Osteoblast (primary cell): ENCODE data around the gene INTS7. TPM values are rescaled to one million over a fixed set of nuclear protein-coding genes. Genes with fewer than 3 reads are reported as not detected.

Source experiments
- DNase-seq: peaks from one replicate; pipeline ENCODE4 v3.0.0; 2011; ENCODE audit warnings: low spot score, mixed read lengths; ENCODE audit not compliant: insufficient read length; ENCODE audit errors: missing footprints
- H2AFZ ChIP-seq: 2 replicates; pipeline ENCODE4 v1.6.0; 2011; ENCODE audit warnings: mild to moderate bottlenecking, low read length
- H3K27ac ChIP-seq: 2 replicates; pipeline ENCODE4 v1.5.1; 2011; ENCODE audit warnings: mild to moderate bottlenecking, low read depth, low read length, moderate library complexity
- H3K27me3 ChIP-seq: 2 replicates; pipeline ENCODE4 v1.6.0; 2012; ENCODE audit warnings: mild to moderate bottlenecking, control low read depth, inconsistent platforms, low read length, moderate library complexity; ENCODE audit not compliant: insufficient read depth
- H3K36me3 ChIP-seq: 2 replicates; pipeline ENCODE4 v1.5.1; 2011; ENCODE audit warnings: mild to moderate bottlenecking, low read length, control low read depth, moderate library complexity; ENCODE audit not compliant: insufficient read depth
- H3K4me1 ChIP-seq: 2 replicates; pipeline ENCODE4 v1.5.1; 2011; ENCODE audit warnings: mild to moderate bottlenecking, low read length, control low read depth, moderate library complexity; ENCODE audit not compliant: insufficient read depth
- H3K4me2 ChIP-seq: 2 replicates; pipeline ENCODE4 v1.6.0; 2011; ENCODE audit warnings: mild to moderate bottlenecking, low read length; ENCODE audit not compliant: insufficient read depth
- H3K4me3 ChIP-seq: fragments of 200-600 bp; sonication (generic); 3 replicates; pipeline ENCODE4 v1.5.1; 2012; ENCODE audit warnings: mild to moderate bottlenecking, low read length, inconsistent platforms; ENCODE audit not compliant: insufficient read depth
- H3K79me2 ChIP-seq: 2 replicates; pipeline ENCODE4 v1.6.0; 2012; ENCODE audit warnings: mild to moderate bottlenecking, low read length, control low read depth, inconsistent platforms; ENCODE audit not compliant: insufficient read depth
- H3K9me3 ChIP-seq: 2 replicates; pipeline ENCODE4 v1.5.1; 2011; ENCODE audit warnings: low read depth, low read length, control low read depth
- H4K20me1 ChIP-seq: 2 replicates; pipeline ENCODE4 v1.6.0; 2012; ENCODE audit warnings: mild to moderate bottlenecking, low read length, control low read depth; ENCODE audit not compliant: insufficient read depth
- total RNA-seq: library from RNA; depleted of rRNA; stranded (reverse); fragments of >200 nt; gene quantifications from 2 replicates; pipeline ENCODE4 v1.2.3, GENCODE V29; 2012
- TF ChIP-seq, protein P1 (sequence below): IDR thresholded peaks from 2 replicates; pipeline ENCODE4 v1.5.1; 2011; ENCODE audit warnings: mild to moderate bottlenecking, low read depth, low read length, moderate library complexity; ENCODE audit errors: extremely low read depth

INTS7 gene
- total RNA-seq, 1 donor, result 20.3 TPM

DNA sequence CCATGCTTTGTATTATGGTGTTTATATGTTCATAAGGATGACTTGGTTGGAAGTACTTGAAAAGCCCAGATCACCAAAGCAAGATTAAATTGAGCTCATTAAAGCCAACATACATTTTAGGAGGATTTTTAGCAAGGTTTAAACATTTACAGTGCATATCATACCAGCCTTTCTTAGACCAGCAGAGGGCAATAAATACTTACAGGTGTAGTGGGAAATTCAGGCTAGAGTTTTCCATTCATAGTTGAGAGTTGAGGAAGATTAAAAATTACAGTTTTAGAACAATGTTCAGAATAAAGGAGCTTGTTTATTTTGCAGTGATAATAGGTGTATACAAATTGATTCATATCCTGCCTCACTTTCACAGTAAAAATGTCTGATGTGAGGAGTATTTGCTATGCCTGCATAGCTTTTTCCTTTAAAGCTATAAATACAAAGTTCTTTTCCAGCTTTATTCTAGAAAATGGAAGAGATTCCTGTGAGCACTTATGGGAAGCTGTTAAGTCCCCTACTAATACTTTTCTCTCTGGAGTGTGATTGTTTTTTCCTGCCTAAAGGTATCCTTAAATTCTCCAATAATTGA is 35.5 kb upstream of the INTS7 start:
- H3K4me3 ChIP-seq, result no peak overlapping the region
- H3K27me3 ChIP-seq, result no peaks in the 10 kb centered on the region
- no peaks in the 10 kb centered on the region for H4K20me1 ChIP-seq
- H2AFZ ChIP-seq, result no peak overlapping the region
- H3K79me2 ChIP-seq, result no peaks in the 10 kb centered on the region
- H3K36me3 ChIP-seq, result no peaks in the 10 kb centered on the region
- H3K9me3 ChIP-seq, result no peaks in the 10 kb centered on the region
- no peak overlapping the region for H3K4me2 ChIP-seq
- TF ChIP-seq, protein P1, sequence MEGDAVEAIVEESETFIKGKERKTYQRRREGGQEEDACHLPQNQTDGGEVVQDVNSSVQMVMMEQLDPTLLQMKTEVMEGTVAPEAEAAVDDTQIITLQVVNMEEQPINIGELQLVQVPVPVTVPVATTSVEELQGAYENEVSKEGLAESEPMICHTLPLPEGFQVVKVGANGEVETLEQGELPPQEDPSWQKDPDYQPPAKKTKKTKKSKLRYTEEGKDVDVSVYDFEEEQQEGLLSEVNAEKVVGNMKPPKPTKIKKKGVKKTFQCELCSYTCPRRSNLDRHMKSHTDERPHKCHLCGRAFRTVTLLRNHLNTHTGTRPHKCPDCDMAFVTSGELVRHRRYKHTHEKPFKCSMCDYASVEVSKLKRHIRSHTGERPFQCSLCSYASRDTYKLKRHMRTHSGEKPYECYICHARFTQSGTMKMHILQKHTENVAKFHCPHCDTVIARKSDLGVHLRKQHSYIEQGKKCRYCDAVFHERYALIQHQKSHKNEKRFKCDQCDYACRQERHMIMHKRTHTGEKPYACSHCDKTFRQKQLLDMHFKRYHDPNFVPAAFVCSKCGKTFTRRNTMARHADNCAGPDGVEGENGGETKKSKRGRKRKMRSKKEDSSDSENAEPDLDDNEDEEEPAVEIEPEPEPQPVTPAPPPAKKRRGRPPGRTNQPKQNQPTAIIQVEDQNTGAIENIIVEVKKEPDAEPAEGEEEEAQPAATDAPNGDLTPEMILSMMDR, result peak; percentile 78
- DNase-seq, result peak; percentile 26
- no peak overlapping the region for H3K27ac ChIP-seq
- no peaks in the 10 kb centered on the region for H3K4me1 ChIP-seq

GRCh38 chr1:212067787-212068186 is 32.4 kb upstream of the INTS7 start:
- Histone ChIP-seq H4K20me1 (no peaks in the 10 kb centered on the region), H2AFZ (no peak overlapping the region), H3K4me1 (no peaks in the 10 kb centered on the region), H3K4me3 (no peak overlapping the region), H3K79me2 (no peaks in the 10 kb centered on the region), H3K9me3 (no peaks in the 10 kb centered on the region), H3K27ac (no peak overlapping the region), H3K36me3 (no peaks in the 10 kb centered on the region), H3K4me2 (no peak overlapping the region), H3K27me3 (no peaks in the 10 kb centered on the region)
- no peak for DNase-seq
- TF ChIP-seq, protein P1, result no peak

DNA sequence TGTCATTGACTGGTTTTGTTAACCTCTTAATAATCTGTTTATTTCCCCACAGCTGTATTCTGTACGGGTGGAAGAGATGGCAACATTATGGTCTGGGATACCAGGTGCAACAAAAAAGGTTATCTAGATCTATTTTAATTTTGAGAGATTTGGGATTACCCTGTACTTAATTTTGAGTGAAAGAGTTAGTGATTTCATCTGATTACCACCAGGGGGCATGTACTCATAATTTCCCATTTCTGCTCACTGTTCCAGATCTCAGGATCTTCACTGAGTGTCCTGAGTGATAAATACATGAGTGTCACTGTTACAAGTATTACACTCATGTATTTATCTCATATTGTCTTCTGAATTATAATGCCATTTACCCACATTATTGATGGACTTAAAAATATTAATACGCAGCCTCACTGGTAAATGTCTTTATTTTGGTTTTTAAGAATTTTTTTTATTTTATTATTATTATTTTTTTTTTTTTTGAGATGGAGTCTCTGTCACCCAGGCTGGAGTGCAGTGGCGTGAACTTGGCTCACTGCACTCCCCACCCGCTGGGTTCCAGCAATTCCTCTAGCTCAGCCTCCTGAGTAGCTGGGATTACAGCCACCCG is 27.6 kb upstream of the INTS7 start:
- TF ChIP-seq, protein P1, result peak; percentile 67
- no peaks in the 10 kb centered on the region for H3K36me3 ChIP-seq
- peak; percentile 36 for DNase-seq

GRCh38 chr1:212060632-212061472 is 25.5 kb upstream of the INTS7 start:
- Histone ChIP-seq H3K4me1 (no peaks in the 10 kb centered on the region), H3K9me3 (no peaks in the 10 kb centered on the region), H3K79me2 (no peaks in the 10 kb centered on the region), H3K27me3 (no peaks in the 10 kb centered on the region), H3K4me3 (no peak overlapping the region), H3K27ac (no peak overlapping the region), H3K4me2 (no peak overlapping the region), H2AFZ (no peak overlapping the region), H3K36me3 (peaks cover 3% of the 10 kb centered on the region), H4K20me1 (no peaks in the 10 kb centered on the region)
- TF ChIP-seq, protein P1, result no peak
- DNase-seq, result peak; percentile 39

More for the DNA sequence above, 27.6 kb upstream of the INTS7 start:
- Histone ChIP-seq H3K79me2 (no peaks in the 10 kb centered on the region), H3K27ac (no peak overlapping the region), H3K4me3 (no peak overlapping the region), H3K4me2 (no peak overlapping the region), H3K9me3 (no peaks in the 10 kb centered on the region), H4K20me1 (no peaks in the 10 kb centered on the region), H3K4me1 (no peaks in the 10 kb centered on the region), H2AFZ (no peak overlapping the region), H3K27me3 (no peaks in the 10 kb centered on the region)
